ENCODE measurements around the gene BIN2.

DNA sequence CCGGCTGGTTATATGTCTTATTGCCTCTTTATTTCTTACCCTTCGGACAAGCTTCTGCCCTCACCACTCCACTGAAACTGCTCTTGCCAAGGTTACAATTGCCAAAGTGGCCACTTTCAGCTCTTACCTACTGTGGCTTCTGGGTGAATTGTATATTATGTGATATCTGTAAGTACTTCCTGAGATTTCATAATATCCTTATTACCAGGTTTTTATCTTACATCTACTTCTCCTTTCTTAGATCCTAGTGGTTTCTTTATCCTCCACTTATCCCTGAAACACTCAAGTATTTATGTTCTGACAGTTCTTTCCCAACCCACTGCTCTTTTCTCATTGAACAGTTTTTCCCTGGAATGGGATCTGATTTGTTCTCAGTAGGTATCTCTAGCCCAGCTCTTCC is 12.0 kb upstream of the BIN2 start:
- TF ChIP-seq POLR2A (IDR thresholded peaks at IDR 0.05), result no peak
- TF ChIP-seq EP300 (IDR thresholded peaks at IDR 0.05), result no peak
- TF ChIP-seq, protein P1, sequence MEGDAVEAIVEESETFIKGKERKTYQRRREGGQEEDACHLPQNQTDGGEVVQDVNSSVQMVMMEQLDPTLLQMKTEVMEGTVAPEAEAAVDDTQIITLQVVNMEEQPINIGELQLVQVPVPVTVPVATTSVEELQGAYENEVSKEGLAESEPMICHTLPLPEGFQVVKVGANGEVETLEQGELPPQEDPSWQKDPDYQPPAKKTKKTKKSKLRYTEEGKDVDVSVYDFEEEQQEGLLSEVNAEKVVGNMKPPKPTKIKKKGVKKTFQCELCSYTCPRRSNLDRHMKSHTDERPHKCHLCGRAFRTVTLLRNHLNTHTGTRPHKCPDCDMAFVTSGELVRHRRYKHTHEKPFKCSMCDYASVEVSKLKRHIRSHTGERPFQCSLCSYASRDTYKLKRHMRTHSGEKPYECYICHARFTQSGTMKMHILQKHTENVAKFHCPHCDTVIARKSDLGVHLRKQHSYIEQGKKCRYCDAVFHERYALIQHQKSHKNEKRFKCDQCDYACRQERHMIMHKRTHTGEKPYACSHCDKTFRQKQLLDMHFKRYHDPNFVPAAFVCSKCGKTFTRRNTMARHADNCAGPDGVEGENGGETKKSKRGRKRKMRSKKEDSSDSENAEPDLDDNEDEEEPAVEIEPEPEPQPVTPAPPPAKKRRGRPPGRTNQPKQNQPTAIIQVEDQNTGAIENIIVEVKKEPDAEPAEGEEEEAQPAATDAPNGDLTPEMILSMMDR (IDR thresholded peaks at IDR 0.05), result no peak
- no peak for TF ChIP-seq POLR2AphosphoS5 (IDR thresholded peaks at IDR 0.05)

Data from stomach (tissue), 4 donors.